Measurements from ENCODE around the gene GRK2. TPM values are rescaled to one million over a fixed set of nuclear protein-coding genes. Genes with fewer than 3 reads are reported as not detected.

Gene GRK2
- total RNA-seq, 1 experiment from 2014 or later = 56.3 TPM

DNA sequence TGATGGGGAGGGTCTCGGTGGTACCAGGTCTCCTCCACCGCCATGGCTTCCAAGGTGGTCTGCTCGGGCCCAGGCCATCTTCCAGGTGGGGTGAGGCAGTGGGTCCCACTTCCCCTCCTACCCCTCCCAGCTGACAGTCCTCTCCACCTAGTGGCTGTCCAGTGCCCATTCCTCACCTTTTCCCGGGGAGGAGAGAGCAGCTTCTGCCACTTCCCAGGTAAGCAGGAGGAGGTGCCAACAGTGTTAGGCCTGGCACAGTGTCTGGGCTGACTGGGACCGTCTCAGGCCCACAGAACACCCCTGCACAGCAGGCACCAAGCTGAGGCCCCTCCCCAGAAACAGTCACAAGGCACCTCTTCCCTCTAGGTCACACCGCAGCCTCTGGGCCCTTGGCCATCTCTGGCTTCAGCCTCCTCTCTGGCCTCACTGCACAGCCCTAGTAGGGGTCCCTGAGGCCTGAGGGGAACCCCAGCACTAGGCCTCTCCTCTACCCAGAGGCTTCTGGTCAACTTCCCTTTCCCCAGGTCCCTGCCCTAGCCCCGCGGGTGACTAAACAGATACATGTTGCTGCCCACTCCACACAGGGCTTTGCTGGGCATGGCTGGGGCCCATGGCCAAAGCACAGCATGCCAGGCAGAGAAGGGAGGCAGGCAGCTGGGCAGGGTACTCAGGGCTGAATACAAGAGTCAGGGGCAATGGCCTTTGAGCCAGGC lies 20.5 kb downstream of the GRK2 start:
- no peak overlapping the region for H2BK120ac ChIP-seq (ENCODE audit: low read depth, low read length, poor library complexity, severe bottlenecking)
- no peaks in the 10 kb centered on the region; a peak in 1 of 5 replicates for H3K9me3 Mint-ChIP-seq

More for the DNA sequence above, 20.5 kb downstream of the GRK2 start:
- DNase-seq = no peak
- H3K23me2 ChIP-seq (ENCODE audit: insufficient read length, low read depth, low read length, poor library complexity, severe bottlenecking) = peaks cover 6% of the 10 kb centered on the region
- no peaks in the 10 kb centered on the region for H3K79me2 ChIP-seq (ENCODE audit: insufficient read depth, low read length)
- no peak overlapping the region for H3K27ac ChIP-seq (ENCODE audit: insufficient read length, low read depth, low read length)
- H3K18ac ChIP-seq (ENCODE audit: insufficient read length, low read depth, low read length) = no peak overlapping the region
- H2BK15ac ChIP-seq (ENCODE audit: low read depth, low read length) = no peak overlapping the region
- H3K27me3 ChIP-seq (ENCODE audit: insufficient read depth, low read length) = no peaks in the 10 kb centered on the region
- H3K9me3 ChIP-seq (ENCODE audit: control insufficient read depth, low read depth, low read length) = no peaks in the 10 kb centered on the region
- no peak overlapping the region for H3K4ac ChIP-seq (ENCODE audit: low read depth, low read length)
- H3K27ac Mint-ChIP-seq = peak overlapping the region in 2 of 3 experiments; percentile 94 to 98; a peak in 4 of 7 replicates
- peaks cover 2% of the 10 kb centered on the region; the same call in 1 of the 2 replicates for H3K27me3 Mint-ChIP-seq (ENCODE audit: low read depth)
- no peak overlapping the region for H2AK5ac ChIP-seq (ENCODE audit: insufficient read length, low read length)
- no peaks in the 10 kb centered on the region for H4K20me1 ChIP-seq (ENCODE audit: control insufficient read depth, insufficient read depth, insufficient read length)
- no peaks in the 10 kb centered on the region for H3K79me1 ChIP-seq (ENCODE audit: insufficient read depth, low read depth, low read length, poor library complexity, severe bottlenecking)
- peak overlapping the region; percentile 69 to 70; a peak in 4 of 5 replicates for H3K4me3 Mint-ChIP-seq
- H2BK20ac ChIP-seq (ENCODE audit: low read depth, low read length, poor library complexity, severe bottlenecking) = no peak overlapping the region
- no peak; the same call in 2 of the 3 replicates for TF ChIP-seq CTCF (conservative IDR thresholded peaks at IDR 0.05)
- H3K4me1 ChIP-seq (ENCODE audit: insufficient read depth, low read length) = peaks cover 4% of the 10 kb centered on the region; the same call in 1 of the 2 replicates
- no peak overlapping the region for H3T11ph ChIP-seq (ENCODE audit: low read length)
- no peak overlapping the region for H4K8ac ChIP-seq (replicated peaks; ENCODE audit: insufficient read length, low read depth, low read length)
- H3K4me1 Mint-ChIP-seq = peaks cover 16 to 17% of the 10 kb centered on the region in 2 experiments
- no peak overlapping the region for H3K23ac ChIP-seq (ENCODE audit: insufficient read length, low read depth, low read length)
- H2AFZ ChIP-seq (ENCODE audit: low read length) = no peak overlapping the region
- H3K14ac ChIP-seq (ENCODE audit: insufficient read depth, low read length) = no peak overlapping the region
- H4K91ac ChIP-seq (ENCODE audit: insufficient read length, low read depth, low read length) = no peak overlapping the region
- H4K5ac ChIP-seq (ENCODE audit: insufficient read length, low read depth, low read length) = no peak overlapping the region
- H3K9ac ChIP-seq (ENCODE audit: extremely low read depth, insufficient read length, low read length) = no peak overlapping the region
- peaks cover 14 to 45% (median 29%) of the 10 kb centered on the region in 3 experiments; a peak in 6 of 7 replicates for H3K36me3 Mint-ChIP-seq (ENCODE audit: insufficient read depth in 1 of 3, low read depth in 3 of 3)
- WGBS (ENCODE audit: extremely low coverage, insufficient read length, low lambda C conversion rate) = no CpG with 5 or more reads among the region's 8 CpGs
- no peak overlapping the region for H2BK12ac ChIP-seq (ENCODE audit: insufficient read length, low read depth, low read length)
- H3K4me2 ChIP-seq (ENCODE audit: insufficient read depth, insufficient read length, low read length) = no peak overlapping the region
- H3K56ac ChIP-seq (ENCODE audit: insufficient read length, low read depth, low read length) = no peak overlapping the region
- H2BK5ac ChIP-seq (ENCODE audit: insufficient read length, low read length) = no peak overlapping the region

Measured in H9 (cell line).